Right lobe of liver (tissue), 4 donors: ENCODE results near the gene TSPAN32.

Source experiments
- CTCF ChIP-seq, 4 donors: fragments of 200-600 bp in 3 of 4; fragments of 450-650 bp in 1 of 4; IDR thresholded peaks; one replicate each; pipeline versions ENCODE4 v1.5.1 to v1.8.0; 2016 to 2022; ENCODE audit warnings: antibody characterized with exemption in 4 of 4, mild to moderate bottlenecking in 2 of 4
- POLR2A ChIP-seq: fragments of 450-650 bp; IDR thresholded peaks from one replicate; pipeline ENCODE4 v1.6.1; 2017; ENCODE audit warnings: antibody characterized with exemption, mild to moderate bottlenecking
- donor health status: DM: no; HTN: no; CAD: no.
- donor health status: DM: no; HTN: no; CAD: no.
- donor health status: DM: no; HTN: yes; CAD: no.

- TF ChIP-seq POLR2A (no peak), CTCF (IDR thresholded peaks at IDR 0.05) (no peak)
These were observed 9.1 kb downstream of the TSPAN32 start for GRCh38 chr11:2310786-2311352.
